Measurements from ENCODE around the gene TST.
A peak's percentile ranks its signal among the peaks of the same experiment; 100 is the strongest.

TST gene

GRCh38 chr22:36979016-36979910 lies 40.0 kb downstream of the TST start:
- no peak for DNase-seq

GRCh38 chr22:36977947-36978660 lies 41.1 kb downstream of the TST start:
- DNase-seq: peak; percentile 83

- DNase-seq: peak; percentile 66
These were observed 41.8 kb downstream of the TST start for GRCh38 chr22:36977401-36977861.

GRCh38 chr22:36976606-36977005 lies 42.6 kb downstream of the TST start:
- DNase-seq: no peak

GRCh38 chr22:36971341-36972125 lies 47.7 kb downstream of the TST start:
- no peak for DNase-seq

GRCh38 chr22:36968249-36968964 lies 50.8 kb downstream of the TST start:
- no peak for DNase-seq

GRCh38 chr22:36966851-36967540 lies 52.3 kb downstream of the TST start:
- no peak for DNase-seq

- no peak for DNase-seq
These were observed 53.6 kb downstream of the TST start for GRCh38 chr22:36965696-36966095.

- DNase-seq: no peak
These were observed 55.1 kb downstream of the TST start for GRCh38 chr22:36964106-36964505.

GRCh38 chr22:36963302-36963701 lies 55.9 kb downstream of the TST start:
- DNase-seq: no peak

GRCh38 chr22:36961626-36962025 lies 57.6 kb downstream of the TST start:
- no peak for DNase-seq
